HG03280 (cell line): ENCODE measurements around the gene SUN1.

Experiments used
- ATAC-seq: cut with Tn5 transposase; IDR thresholded peaks from one replicate; pipeline ENCODE4 v1.9.1; 2021; ENCODE audit warnings: mild to moderate bottlenecking, moderate library complexity; ENCODE audit not compliant: unreplicated experiment

The SUN1 gene

GRCh38 chr7:901041-901387 lies 68.7 kb downstream of the SUN1 start:
- no peak for ATAC-seq

GRCh38 chr7:901388-902154 lies 69.3 kb downstream of the SUN1 start:
- no peak for ATAC-seq

GRCh38 chr7:902996-903395 lies 70.7 kb downstream of the SUN1 start:
- ATAC-seq = no peak

GRCh38 chr7:903921-904755 lies 71.9 kb downstream of the SUN1 start:
- no peak for ATAC-seq

- no peak for ATAC-seq
Observed at GRCh38 chr7:904847-905246, 72.6 kb downstream of the SUN1 start.

GRCh38 chr7:906776-907157 lies 74.5 kb downstream of the SUN1 start:
- no peak for ATAC-seq

GRCh38 chr7:907158-907980 lies 75.1 kb downstream of the SUN1 start:
- no peak for ATAC-seq

GRCh38 chr7:908159-908581 lies 75.9 kb downstream of the SUN1 start:
- no peak for ATAC-seq

- peak; percentile 71 for ATAC-seq
Observed at GRCh38 chr7:908591-909357, 76.5 kb downstream of the SUN1 start.

GRCh38 chr7:909358-910329 lies 77.4 kb downstream of the SUN1 start:
- ATAC-seq = no peak

- ATAC-seq = no peak
Observed at GRCh38 chr7:910441-910861, 78.2 kb downstream of the SUN1 start.

- no peak for ATAC-seq
Observed at GRCh38 chr7:910931-911431, 78.7 kb downstream of the SUN1 start.

- ATAC-seq = no peak
Observed at GRCh38 chr7:911791-912480, 79.7 kb downstream of the SUN1 start.

GRCh38 chr7:913736-914520 lies 81.7 kb downstream of the SUN1 start:
- no peak for ATAC-seq

GRCh38 chr7:914521-915194 lies 82.4 kb downstream of the SUN1 start:
- no peak for ATAC-seq

GRCh38 chr7:915291-916218 lies 83.3 kb downstream of the SUN1 start:
- ATAC-seq = no peak
